Ovary (tissue), 3 donors: ENCODE measurements around the gene SURF1.

Source experiments
- EP300 ChIP-seq: sonication (generic); formaldehyde crosslinking; IDR thresholded peaks from one replicate; pipeline ENCODE4 v1.6.1; 2017; ENCODE audit warnings: antibody characterized with exemption
- POLR2A ChIP-seq: fragments of 450-650 bp; IDR thresholded peaks from one replicate; pipeline ENCODE4 v1.6.1; 2017; ENCODE audit warnings: antibody characterized with exemption, mild to moderate bottlenecking, moderate library complexity
- TF ChIP-seq, protein P1 (sequence below), 3 donors: fragments of 450-650 bp in 2 of 3; fragments of 200-600 bp in 1 of 3; IDR thresholded peaks; one replicate each; pipeline versions ENCODE4 v1.5.1 to v1.8.0; 2016 to 2022; ENCODE audit warnings: antibody characterized with exemption in 3 of 3, mild to moderate bottlenecking in 1 of 3
- donor health status: DM: no; HTN: no; CAD: no.

- TF ChIP-seq, protein P1, sequence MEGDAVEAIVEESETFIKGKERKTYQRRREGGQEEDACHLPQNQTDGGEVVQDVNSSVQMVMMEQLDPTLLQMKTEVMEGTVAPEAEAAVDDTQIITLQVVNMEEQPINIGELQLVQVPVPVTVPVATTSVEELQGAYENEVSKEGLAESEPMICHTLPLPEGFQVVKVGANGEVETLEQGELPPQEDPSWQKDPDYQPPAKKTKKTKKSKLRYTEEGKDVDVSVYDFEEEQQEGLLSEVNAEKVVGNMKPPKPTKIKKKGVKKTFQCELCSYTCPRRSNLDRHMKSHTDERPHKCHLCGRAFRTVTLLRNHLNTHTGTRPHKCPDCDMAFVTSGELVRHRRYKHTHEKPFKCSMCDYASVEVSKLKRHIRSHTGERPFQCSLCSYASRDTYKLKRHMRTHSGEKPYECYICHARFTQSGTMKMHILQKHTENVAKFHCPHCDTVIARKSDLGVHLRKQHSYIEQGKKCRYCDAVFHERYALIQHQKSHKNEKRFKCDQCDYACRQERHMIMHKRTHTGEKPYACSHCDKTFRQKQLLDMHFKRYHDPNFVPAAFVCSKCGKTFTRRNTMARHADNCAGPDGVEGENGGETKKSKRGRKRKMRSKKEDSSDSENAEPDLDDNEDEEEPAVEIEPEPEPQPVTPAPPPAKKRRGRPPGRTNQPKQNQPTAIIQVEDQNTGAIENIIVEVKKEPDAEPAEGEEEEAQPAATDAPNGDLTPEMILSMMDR (IDR thresholded peaks at IDR 0.05): no peak
- TF ChIP-seq POLR2A (no peak), EP300 (no peak)
Observed at GRCh38 chr9:133340916-133341315, 15.4 kb downstream of the SURF1 start.
